Stomach smooth muscle (tissue), 2 donors: ENCODE measurements around the gene PID1.

ENCODE experiments used
- H3K27ac ChIP-seq: one replicate; pipeline ENCODE4 v1.7.0; 2013; ENCODE audit warnings: mild to moderate bottlenecking, low read length, inconsistent platforms
- H3K27me3 ChIP-seq, 2 donors: one replicate each; pipeline ENCODE4 v1.7.0; 2013; ENCODE audit warnings: low read length in 2 of 2; ENCODE audit not compliant: insufficient read depth in 2 of 2, control insufficient read depth in 1 of 2
- H3K36me3 ChIP-seq, 2 donors: one replicate each; pipeline ENCODE4 v1.7.0; 2013; ENCODE audit warnings: low read length in 2 of 2; ENCODE audit not compliant: control insufficient read depth in 2 of 2, insufficient read depth in 2 of 2
- H3K4me1 ChIP-seq: one replicate; pipeline ENCODE4 v1.7.0; 2013; ENCODE audit warnings: low read length; ENCODE audit not compliant: control insufficient read depth, insufficient read depth
- H3K4me3 ChIP-seq, 2 donors: one replicate each; pipeline ENCODE4 v1.7.0; 2013; ENCODE audit warnings: low read length in 2 of 2
- H3K9ac ChIP-seq, 2 donors: one replicate each; pipeline ENCODE4 v1.7.0; 2013; ENCODE audit warnings: low read length in 2 of 2, mild to moderate bottlenecking in 1 of 2
- H3K9me3 ChIP-seq, 2 donors: one replicate each; pipeline ENCODE4 v1.7.0; 2013; ENCODE audit warnings: low read length in 2 of 2; ENCODE audit not compliant: control insufficient read depth in 2 of 2
- donor health status: healthy.
- donor health status: Pancreatic carcinoma.

Gene PID1

GRCh38 chr2:229057976-229058553 is 213.0 kb downstream of the PID1 start:
- Histone ChIP-seq H3K4me1 (no peaks in the 10 kb centered on the region), H3K36me3 (no peaks in the 10 kb centered on the region), H3K9me3 (no peaks in the 10 kb centered on the region), H3K4me3 (no peak overlapping the region), H3K9ac (no peak overlapping the region), H3K27ac (no peak overlapping the region), H3K27me3 (no peaks in the 10 kb centered on the region)

GRCh38 chr2:229054311-229054710 is 216.8 kb downstream of the PID1 start:
- no peaks in the 10 kb centered on the region for H3K9me3 ChIP-seq
- no peak overlapping the region for H3K27ac ChIP-seq
- H3K36me3 ChIP-seq, result no peaks in the 10 kb centered on the region
- H3K4me1 ChIP-seq, result no peaks in the 10 kb centered on the region
- no peak overlapping the region for H3K4me3 ChIP-seq
- no peak overlapping the region for H3K9ac ChIP-seq
- H3K27me3 ChIP-seq, result no peaks in the 10 kb centered on the region

- no peaks in the 10 kb centered on the region for H3K9me3 ChIP-seq
- no peaks in the 10 kb centered on the region for H3K4me1 ChIP-seq
- no peak overlapping the region for H3K27ac ChIP-seq
- no peaks in the 10 kb centered on the region for H3K36me3 ChIP-seq
- H3K9ac ChIP-seq, result no peak overlapping the region
- no peak overlapping the region for H3K4me3 ChIP-seq
- H3K27me3 ChIP-seq, result no peaks in the 10 kb centered on the region
Measured at GRCh38 chr2:229051798-229052197, 219.3 kb downstream of the PID1 start.

- H3K4me1 ChIP-seq, result no peaks in the 10 kb centered on the region
- no peak overlapping the region for H3K4me3 ChIP-seq
- no peaks in the 10 kb centered on the region for H3K27me3 ChIP-seq
- no peak overlapping the region for H3K9ac ChIP-seq
- H3K36me3 ChIP-seq, result no peaks in the 10 kb centered on the region
- no peaks in the 10 kb centered on the region for H3K9me3 ChIP-seq
- H3K27ac ChIP-seq, result no peak overlapping the region
Measured at GRCh38 chr2:229050133-229050532, 221.0 kb downstream of the PID1 start.

GRCh38 chr2:229048134-229048533 is 223.0 kb downstream of the PID1 start:
- Histone ChIP-seq H3K4me1 (no peaks in the 10 kb centered on the region), H3K9ac (no peak overlapping the region), H3K27me3 (no peaks in the 10 kb centered on the region), H3K36me3 (no peaks in the 10 kb centered on the region), H3K9me3 (no peaks in the 10 kb centered on the region), H3K27ac (no peak overlapping the region), H3K4me3 (no peak overlapping the region)

GRCh38 chr2:229045671-229046070 is 225.4 kb downstream of the PID1 start:
- H3K9me3 ChIP-seq, result no peaks in the 10 kb centered on the region

GRCh38 chr2:229044581-229044980 is 226.5 kb downstream of the PID1 start:
- H3K4me1 ChIP-seq, result no peaks in the 10 kb centered on the region
- H3K27ac ChIP-seq, result no peak overlapping the region
- no peak overlapping the region for H3K4me3 ChIP-seq
- no peaks in the 10 kb centered on the region for H3K9me3 ChIP-seq
- no peaks in the 10 kb centered on the region for H3K27me3 ChIP-seq
- no peak overlapping the region for H3K9ac ChIP-seq
- H3K36me3 ChIP-seq, result no peaks in the 10 kb centered on the region

More at GRCh38 chr2:229045671-229046070, 225.4 kb downstream of the PID1 start:
- Histone ChIP-seq H3K27ac (no peak overlapping the region), H3K27me3 (no peaks in the 10 kb centered on the region), H3K9ac (no peak overlapping the region), H3K4me1 (no peaks in the 10 kb centered on the region), H3K4me3 (no peak overlapping the region), H3K36me3 (no peaks in the 10 kb centered on the region)

- no peak overlapping the region for H3K4me3 ChIP-seq
- H3K36me3 ChIP-seq, result no peaks in the 10 kb centered on the region
- H3K27me3 ChIP-seq, result no peaks in the 10 kb centered on the region
- no peak overlapping the region for H3K27ac ChIP-seq
- no peaks in the 10 kb centered on the region for H3K4me1 ChIP-seq
- no peak overlapping the region for H3K9ac ChIP-seq
- H3K9me3 ChIP-seq, result no peaks in the 10 kb centered on the region
Measured at GRCh38 chr2:229043681-229044080, 227.4 kb downstream of the PID1 start.

- Histone ChIP-seq H3K36me3 (no peaks in the 10 kb centered on the region), H3K27me3 (no peaks in the 10 kb centered on the region), H3K4me1 (no peaks in the 10 kb centered on the region), H3K27ac (no peak overlapping the region), H3K9me3 (no peaks in the 10 kb centered on the region), H3K4me3 (no peak overlapping the region), H3K9ac (no peak overlapping the region)
Measured at GRCh38 chr2:229042349-229042748, 228.7 kb downstream of the PID1 start.

- no peaks in the 10 kb centered on the region for H3K36me3 ChIP-seq
- no peak overlapping the region for H3K27ac ChIP-seq
- H3K27me3 ChIP-seq, result no peaks in the 10 kb centered on the region
- H3K4me3 ChIP-seq, result no peak overlapping the region
- no peaks in the 10 kb centered on the region for H3K4me1 ChIP-seq
- H3K9ac ChIP-seq, result no peak overlapping the region
- no peaks in the 10 kb centered on the region for H3K9me3 ChIP-seq
Measured at GRCh38 chr2:229041691-229042090, 229.4 kb downstream of the PID1 start.

- Histone ChIP-seq H3K27me3 (no peaks in the 10 kb centered on the region), H3K9ac (no peak overlapping the region), H3K36me3 (no peaks in the 10 kb centered on the region), H3K4me3 (no peak overlapping the region), H3K27ac (no peak overlapping the region), H3K9me3 (no peaks in the 10 kb centered on the region), H3K4me1 (no peaks in the 10 kb centered on the region)
Measured at GRCh38 chr2:229037621-229038020, 233.5 kb downstream of the PID1 start.
